AG09319 (cell line): Measurements from ENCODE around the gene SOCS3.
A peak's percentile ranks its signal among the peaks of the same experiment; 100 is the strongest.

Source experiments
- DNase-seq: peaks from one replicate; pipeline ENCODE4 v3.0.0-alpha.2; 2010; ENCODE audit warnings: low read depth; ENCODE audit errors: extremely low read depth
- CTCF ChIP-seq: IDR thresholded peaks from 2 replicates; pipeline ENCODE4 v1.5.1; 2011; ENCODE audit warnings: low read depth, mild to moderate bottlenecking, inconsistent platforms, low read length, moderate library complexity

Gene SOCS3

GRCh38 chr17:78365561-78366108 lies 5.8 kb upstream of the SOCS3 start:
- no peak for TF ChIP-seq CTCF
- no peak for DNase-seq

- no peak for TF ChIP-seq CTCF
These were observed 4.8 kb upstream of the SOCS3 start for GRCh38 chr17:78364436-78365281.

GRCh38 chr17:78362671-78363070 lies 2.8 kb upstream of the SOCS3 start:
- no peak; the same call in none of the 2 replicates for TF ChIP-seq CTCF
- no peak for DNase-seq

More at GRCh38 chr17:78364436-78365281, 4.8 kb upstream of the SOCS3 start:
- no peak for DNase-seq

- TF ChIP-seq CTCF, result no peak
- DNase-seq, result no peak
These were observed 2.4 kb upstream of the SOCS3 start for GRCh38 chr17:78362232-78362631.

GRCh38 chr17:78361225-78361701 lies 1.4 kb upstream of the SOCS3 start:
- no peak for TF ChIP-seq CTCF
- DNase-seq, result no peak

GRCh38 chr17:78360371-78361224 lies 721 bp upstream of the SOCS3 start:
- peak; percentile 94 for TF ChIP-seq CTCF
- DNase-seq, result no peak
